GM21360 (cell line): Measurements from ENCODE around the gene ZNF532.
"Not testable (repeated sequence)": the region's sequence is repeated elsewhere in the genome, so short reads cannot be mapped to it uniquely, and the experiment has no call there.

Source experiments
- ATAC-seq: cut with Tn5 transposase; IDR thresholded peaks from one replicate; pipeline ENCODE4 v1.9.1; 2021; ENCODE audit warnings: mild to moderate bottlenecking, moderate library complexity; ENCODE audit not compliant: unreplicated experiment

ZNF532 gene

DNA sequence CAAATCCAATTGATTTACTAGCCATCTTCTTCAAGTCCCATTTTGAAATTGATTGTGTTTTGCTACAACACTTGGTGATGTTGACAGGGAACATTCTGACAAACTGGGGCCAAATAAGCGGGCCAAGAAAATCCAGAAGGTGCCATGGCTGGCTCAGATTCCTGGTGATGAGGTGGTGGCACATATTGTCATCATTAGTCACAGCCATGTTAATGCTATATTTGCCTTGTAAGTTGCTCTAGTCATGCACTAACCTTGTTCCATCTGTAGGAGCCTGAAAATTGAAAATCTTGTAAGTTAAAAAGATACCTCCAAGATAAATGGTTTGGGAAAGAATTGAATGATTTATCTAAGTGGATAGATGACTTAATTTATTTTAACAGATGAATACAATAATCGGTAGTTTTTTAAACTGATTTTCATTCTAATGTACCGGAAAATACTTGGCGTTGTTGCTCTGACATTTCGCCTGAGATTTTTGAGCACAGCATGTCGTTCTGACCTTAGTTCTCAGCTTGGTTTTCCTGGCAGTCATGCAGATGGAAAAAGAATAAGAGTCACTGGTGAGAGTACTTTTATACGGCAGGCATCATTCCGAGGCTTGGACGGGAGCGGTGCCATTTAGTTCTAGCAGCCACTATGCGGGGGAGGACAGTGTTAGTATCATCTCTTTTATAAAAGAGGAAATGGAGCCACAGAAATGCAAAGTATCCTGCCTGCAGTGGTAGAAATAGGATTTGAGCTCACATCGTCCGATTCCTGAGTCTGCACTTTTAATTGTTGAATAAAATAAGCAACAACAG is 133.9 kb downstream of the ZNF532 start:
- peak; percentile 55 for ATAC-seq

DNA sequence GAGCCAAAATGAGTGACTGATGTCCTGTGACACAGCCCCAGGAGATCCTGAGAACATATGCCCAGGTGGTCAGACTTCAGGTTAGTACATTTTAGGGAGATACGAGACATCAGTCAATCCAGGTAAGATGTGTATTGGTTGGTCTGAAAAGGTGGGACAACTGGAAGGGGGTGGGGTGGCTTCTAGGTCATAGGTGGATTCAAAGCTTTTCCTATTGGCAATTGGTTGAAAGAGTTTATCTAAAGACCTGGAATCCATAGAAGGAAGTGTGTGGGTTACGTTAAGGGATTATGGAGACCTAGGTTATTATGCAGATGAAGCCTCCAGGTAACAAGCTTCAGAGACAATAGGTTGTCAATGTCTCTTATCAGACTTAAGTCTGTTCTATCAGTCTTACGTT is 136.5 kb downstream of the ZNF532 start:
- ATAC-seq, result no peak

DNA sequence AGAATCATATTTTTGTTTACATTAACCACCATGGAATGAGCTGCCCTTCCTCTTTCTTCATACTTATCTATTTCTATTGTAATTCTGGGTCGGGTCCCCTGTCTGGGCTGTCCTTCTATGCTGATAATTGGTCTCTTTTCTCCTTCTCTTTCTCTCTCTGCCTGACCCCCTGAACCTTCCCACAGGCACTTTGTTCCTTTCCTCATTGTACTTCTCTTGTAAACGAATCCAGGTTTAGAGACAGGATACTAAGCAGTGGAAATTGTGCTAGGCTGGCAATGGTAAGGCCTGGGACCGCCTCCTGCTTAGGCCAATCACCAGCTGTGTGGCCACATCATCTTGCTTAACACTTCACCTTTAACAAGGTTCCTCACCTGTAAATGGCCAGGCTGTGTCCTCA is 137.0 kb downstream of the ZNF532 start:
- ATAC-seq, result no peak

DNA sequence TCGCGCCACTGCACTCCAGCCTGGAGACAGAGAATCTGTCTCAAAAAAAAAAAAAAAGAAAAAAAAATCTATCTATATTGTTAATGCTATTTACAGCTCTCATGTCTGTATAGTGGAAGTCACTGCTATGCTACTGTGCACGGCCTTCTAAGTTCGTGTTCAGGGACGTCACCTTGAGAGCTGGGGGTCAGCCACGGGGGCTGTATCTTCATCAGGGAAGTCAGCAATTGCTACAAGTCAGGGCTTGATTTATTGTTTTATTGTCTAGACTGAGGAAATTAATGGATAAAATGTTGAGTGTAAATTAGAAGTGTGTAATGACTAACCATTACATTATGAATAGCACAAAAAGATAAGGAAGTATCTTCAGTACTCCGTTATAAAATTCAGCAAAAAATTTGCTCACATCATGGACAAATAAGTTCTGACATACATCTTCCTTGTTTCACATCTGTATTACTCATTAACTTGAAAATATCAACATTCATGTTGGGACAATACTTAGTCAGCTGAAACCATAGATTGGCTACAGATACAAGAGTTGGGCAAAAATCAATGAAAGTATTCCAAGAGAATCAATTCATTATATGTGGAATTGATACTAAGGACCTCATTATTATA is 138.4 kb downstream of the ZNF532 start:
- no peak for ATAC-seq

DNA sequence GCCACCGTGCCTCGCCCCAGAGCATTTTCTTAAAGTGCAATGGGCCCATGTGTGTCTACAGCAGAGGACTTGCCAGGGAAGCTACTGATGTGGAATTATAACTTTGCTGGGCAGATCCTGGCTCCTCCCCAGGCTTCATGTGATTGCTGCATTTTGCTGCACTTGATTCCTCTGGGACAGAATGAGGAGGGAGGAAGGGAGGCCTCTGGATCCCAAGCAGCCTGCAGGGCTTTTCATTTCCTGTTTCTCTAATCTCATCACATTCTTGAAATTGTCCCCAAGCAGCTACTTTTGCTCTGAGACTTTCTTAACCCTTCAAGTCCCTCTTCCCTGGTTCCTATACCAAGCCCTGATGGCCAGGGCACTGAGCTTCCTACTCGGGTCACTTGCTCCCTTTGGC is 140.6 kb downstream of the ZNF532 start:
- ATAC-seq, result no peak

DNA sequence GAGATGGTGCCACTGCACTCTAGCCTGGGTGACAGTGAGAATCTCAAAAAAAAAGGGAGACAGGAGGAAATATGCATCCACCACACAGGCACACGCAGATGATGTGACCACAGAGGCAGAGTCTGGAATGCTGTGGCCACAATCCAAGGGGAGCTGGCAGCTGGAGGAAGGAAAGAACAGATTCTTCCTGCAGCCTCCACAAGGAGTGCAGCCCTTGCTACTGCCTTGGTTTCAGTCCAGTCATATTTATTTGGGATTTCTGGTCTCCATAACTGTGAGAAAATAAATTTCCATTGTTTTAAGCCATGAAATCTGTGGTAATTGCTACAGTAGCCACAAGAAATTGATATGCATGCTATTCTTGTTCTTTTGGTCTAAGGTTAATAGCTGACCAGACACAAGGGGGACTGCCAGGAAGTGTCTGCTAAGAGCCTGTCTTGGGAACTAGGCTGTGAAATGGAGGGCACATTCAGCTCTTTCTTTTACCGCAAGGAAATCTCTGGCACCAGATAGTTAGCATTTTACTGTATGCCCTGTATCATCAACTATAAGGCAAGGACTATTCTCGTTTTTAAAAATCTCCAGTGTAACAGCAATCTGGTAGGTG is 141.9 kb downstream of the ZNF532 start:
- ATAC-seq, result no peak

DNA sequence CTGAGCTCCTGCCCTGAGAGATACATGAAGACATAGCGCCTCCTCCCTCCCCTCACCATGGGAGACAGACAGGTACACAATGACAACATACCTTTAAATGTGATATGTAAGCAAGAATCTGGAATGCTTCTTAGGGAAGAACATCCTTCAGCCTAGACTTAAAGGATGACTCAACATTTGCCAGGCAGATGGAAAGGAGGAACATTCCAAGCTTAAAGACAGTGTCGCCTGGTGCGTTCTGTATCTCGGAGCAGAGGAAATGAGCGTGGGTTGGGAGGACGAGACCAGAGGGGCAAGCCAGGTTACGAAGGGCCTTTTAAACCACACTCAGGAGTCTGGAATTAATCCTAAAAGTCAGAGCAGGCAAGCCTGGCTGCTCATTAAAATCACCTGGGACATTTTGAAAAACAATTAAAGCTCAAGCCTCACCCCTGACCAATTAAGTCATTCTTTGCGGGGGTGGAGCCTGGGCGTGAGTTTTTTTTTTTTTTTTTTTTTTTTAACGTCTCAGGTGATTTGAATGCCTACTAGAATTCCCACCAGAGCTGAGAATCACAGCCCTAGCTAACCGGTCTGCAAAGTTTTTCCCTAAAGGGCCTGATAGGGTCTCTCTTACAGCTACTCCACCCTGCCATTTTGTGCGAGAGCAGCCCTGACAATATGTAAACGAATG is 143.8 kb downstream of the ZNF532 start:
- ATAC-seq, result no peak

DNA sequence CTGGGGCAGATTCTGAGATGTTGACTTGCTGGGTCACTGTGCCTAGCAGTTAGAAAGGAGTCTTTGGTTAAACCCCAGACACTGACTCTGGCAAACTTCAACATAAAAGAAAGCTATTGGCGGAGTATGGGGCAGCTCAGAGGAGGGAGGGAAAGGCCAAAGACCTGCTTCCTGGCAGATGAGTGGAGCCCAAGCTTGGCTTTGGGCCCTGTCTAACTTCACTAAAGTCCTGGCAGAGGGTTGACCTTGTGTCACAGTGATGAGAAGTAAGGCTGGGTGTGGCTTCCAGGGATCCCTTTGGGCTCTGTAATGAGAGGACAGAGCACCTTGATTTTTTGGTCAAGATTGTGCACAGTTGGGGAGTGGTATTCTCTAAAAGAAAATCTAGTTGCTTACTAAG is 145.2 kb downstream of the ZNF532 start:
- no peak for ATAC-seq

DNA sequence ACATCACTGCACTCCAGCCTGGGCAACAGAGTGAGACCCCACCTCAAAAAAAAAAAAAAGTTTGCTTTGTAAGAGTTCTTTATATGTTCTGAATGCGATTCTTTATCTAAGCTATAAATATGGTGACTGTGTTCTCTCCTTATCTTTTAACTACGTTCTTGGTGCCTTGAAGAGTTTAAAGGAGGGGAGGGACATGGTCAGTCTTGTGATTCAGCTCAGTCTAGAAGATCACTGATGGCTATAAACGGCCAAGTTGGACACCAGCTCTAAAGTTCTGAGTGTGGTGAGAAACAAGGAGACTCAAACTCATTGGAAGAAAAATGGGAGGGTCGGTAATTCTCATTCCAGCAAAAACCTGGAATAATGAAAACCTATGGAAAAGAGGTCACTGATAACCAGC is 146.6 kb downstream of the ZNF532 start:
- ATAC-seq, result no peak

DNA sequence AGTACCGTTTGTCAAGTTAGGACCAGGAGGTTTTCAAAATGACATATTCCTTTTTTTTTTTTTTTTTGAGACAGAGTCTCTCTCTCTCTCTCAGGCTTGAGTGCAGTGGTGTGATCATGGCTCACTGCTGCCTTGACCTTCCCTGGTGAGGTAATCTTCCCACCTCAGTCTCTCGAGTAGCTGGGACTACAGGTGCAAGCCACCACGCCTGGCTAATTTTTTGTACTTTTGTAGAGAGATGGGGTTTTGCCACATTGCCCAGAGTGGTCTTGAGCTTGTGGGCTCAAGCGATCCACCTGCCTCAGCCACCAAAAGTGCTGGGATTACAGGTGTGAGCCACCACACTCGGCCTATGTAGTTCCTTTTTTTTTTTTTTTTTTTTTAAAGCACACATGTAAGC is 147.1 kb downstream of the ZNF532 start:
- ATAC-seq, result no peak

DNA sequence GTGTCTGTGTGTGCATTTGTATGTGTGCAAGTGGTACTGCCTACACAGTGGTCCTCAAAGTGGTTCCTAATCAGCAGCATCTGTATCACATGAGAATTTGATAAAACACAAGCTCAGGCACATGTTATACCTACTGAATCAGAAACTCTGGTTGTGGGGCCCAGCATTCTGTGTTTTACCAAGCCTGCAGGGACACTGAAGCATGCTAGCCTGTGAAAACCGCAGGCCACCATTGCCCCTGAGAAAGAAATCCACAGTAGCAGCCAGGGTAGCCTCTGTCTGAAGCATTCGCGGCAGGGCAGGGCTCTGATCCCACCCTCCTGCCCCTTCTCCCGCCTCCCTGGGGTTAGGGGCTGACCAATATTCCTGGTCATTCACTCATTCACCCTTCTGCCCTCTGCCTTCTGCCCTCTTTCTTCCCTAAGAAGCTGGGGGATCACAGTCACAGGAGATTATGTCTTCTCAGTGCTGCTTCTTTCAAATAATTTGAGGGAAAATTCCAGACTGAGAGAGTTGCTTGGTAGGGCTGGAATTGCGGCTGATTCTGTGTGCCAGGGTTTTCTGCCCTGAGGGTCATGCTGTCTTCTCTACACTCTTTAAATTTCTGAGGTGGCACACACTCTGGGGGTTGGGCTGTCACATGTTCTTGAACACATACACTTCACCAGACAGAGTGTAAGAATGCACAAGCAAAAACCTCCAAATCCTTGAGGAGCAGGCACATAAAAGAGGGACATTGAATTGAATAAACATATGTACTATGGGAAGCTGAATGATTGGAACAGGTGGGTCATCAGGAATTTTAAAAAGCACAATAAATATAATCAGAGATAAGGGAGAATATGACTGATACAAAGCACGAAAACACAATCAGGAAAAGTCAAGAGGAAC is 148.4 kb downstream of the ZNF532 start:
- ATAC-seq, result no peak

DNA sequence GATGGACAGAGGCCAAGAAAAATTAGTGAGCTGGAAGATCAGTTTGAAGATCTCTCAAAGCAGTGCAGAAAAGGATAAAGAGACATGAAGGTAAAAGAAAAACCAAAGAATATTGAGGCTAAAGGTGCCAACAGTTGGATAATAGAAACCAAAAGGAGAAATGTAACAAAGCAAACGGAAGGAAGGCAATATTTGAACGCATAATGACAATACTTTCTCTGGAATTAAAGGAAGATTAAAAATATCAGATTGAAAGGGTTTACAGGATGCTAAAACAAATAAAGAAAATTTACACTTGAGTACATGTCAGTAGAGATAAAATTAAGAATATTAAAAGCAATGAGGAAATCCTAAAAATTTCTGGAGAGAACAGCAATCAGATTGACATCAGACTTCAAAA is 149.1 kb downstream of the ZNF532 start:
- no peak for ATAC-seq

DNA sequence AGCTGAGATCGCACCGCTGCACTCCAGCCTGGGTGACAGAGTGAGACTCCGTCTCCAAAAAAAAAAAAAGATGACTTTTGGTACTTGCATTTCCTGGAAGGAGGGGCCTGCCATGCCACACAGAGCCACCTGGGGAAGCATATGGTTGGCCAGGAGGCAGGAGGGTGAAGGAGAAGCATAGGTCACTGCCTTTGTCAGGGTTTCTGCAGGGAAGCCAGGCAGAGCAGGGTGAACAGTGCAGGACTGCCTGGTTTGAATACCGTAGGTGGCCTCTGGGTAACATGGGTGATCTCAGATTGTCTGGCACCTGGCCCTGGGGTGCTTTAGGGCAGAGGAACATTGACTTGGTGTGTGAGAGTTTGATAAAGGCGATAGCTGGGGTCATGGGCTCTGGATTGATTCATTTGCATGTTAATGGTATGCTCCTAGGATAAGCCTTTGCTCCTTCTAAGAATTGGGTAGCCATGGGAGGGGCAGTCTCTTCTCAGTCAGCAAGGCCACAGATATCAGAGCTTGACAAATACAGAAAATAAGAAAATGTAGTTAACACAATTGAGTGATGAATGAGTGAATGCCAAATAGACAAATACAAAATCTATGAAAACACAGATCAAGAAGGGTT is 151.0 kb downstream of the ZNF532 start:
- ATAC-seq, result no peak

DNA sequence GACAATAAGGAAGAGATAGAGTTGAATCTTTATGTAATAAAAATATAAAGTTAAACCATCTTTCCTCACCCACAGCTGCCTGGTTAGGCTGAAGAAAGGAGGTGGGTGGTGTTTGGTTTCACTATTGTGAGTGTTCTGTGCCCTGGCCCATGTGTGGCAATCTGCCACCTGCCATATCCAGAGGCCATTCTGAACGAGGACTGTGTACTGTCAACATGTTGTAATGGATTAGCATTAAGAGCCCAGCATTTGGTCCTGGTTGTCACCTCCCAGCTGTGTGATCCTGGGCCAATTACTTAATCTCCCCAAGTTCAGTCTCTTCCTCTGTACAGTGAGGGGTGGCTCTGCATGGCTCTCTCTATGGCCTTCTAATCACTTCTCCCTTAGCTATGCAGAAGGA is 156.8 kb downstream of the ZNF532 start:
- no peak for ATAC-seq

DNA sequence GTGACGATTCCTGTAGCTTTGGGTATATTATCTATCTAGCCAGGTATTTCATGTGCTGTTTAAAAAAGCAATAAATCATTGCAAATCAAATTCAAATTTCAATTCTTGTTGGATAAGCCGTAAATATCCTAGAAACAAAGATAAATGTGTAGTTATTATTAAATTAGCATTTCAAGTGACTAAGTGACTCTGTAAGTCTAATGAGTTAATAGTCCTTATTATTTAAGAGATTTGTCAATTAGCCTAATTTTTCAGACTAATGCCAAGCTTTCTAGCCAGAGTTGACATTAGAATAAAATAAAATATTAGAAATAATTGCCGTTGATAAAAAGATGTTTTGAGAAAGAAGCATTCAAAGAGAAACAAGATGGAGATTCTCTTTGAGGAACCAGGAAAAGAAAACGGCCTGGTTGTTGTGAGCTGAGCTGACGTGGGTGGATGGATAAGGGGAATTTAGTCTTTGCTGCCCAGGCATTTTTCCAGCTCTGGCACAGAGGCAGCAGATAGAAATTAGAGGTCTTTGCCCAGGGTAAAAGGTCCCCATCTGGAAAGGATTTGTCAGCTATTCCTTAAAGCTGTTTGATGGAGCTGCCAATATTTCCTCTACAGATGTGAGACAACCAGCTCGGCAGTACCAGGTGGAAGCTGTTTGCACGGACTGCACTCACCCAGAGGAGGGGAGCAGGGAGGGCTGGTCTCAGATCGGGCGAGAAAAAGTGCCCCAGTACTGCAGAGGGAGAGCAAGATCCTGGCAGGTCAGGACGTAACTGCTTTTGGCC is 157.7 kb downstream of the ZNF532 start:
- no peak for ATAC-seq

DNA sequence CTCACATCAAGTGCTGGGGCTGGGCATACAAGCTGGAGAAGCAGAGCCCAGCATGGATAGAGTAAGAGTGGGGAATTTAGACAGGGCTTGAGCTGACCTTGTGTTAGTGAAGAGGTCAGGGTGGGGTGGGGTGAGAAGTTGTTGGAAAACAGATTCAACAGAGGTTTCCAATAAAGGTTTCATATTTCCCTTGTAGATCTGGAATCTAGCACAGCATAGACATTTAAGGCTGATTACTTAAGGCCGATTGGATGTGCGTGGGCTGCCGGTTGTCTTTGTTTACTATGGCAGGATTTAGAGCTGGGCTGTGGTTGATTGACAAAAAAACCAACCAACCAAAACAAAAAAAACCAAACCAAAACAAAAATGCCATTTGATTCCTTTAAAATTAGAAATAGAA is 160.2 kb downstream of the ZNF532 start:
- no peak for ATAC-seq

DNA sequence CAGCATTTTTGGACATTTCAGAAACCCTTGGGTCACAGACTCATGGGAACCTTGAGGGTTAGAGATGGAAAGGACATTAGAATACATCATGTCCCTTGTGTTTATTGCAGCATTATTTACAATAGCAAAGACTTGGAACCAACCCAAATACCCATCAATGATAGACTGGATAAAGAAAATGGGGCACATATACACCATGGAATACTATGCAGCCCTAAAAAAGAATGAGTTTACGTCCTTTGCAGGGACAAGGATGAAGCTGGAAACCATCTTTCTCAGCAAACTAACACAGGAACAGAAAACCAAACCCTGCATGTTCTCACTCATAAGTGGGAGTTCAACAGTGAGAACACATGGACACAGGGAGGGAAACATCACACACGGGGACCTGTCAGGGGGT is 160.9 kb downstream of the ZNF532 start:
- not testable (repeated sequence) for ATAC-seq

DNA sequence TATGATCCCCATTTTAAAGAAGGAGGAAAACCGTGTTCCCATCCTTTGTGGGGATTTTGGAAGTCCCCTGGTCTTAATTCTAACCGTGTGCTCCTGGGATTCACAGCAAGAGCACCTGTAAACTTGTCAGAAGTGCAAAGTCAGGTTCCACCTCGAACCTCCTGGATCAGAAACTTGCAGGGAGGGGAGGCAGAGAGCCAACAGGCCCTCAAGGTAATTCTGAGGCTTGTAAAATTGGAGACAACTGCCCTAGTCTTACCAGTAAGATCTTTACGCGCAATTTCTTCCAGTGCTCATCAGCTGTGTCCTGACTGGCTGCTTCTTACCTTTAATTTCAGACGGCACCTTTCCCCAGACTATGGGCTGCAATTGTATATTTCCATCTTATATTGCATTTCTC is 161.7 kb downstream of the ZNF532 start:
- no peak for ATAC-seq

DNA sequence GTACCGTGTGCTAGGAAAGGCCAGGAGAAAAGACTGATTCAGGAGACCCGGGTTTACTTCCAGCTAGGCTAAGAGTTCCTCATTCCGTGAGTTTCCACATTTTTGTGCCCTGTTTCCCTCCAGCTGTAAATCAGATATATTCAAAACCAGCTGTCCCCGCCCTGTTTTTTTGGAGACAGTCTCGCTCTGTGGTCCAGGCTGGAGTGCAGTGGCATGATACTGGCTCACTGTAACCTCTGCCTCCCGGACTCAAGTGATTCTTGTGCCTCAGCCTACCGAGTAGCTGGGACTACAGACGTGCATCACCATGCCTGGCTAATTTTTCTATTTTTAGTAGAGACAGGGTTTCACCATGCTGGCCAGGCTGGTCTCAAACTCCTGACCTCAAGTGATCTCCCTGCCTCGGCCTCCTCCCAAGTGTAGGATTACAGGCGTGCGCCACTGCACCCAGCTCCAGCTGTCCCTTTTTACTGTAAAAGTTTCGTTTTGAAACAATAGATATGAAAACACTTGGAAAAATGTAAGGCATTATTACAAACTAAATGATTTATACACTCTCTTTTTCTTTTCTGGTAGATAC is 162.2 kb downstream of the ZNF532 start:
- no peak for ATAC-seq
